HG02623 (cell line): ENCODE results near the gene IHH.

Experiments
- ATAC-seq: cut with Tn5 transposase; IDR thresholded peaks from one replicate; pipeline ENCODE4 v1.9.1; 2021; ENCODE audit warnings: moderate library complexity; ENCODE audit not compliant: unreplicated experiment

Gene IHH

DNA sequence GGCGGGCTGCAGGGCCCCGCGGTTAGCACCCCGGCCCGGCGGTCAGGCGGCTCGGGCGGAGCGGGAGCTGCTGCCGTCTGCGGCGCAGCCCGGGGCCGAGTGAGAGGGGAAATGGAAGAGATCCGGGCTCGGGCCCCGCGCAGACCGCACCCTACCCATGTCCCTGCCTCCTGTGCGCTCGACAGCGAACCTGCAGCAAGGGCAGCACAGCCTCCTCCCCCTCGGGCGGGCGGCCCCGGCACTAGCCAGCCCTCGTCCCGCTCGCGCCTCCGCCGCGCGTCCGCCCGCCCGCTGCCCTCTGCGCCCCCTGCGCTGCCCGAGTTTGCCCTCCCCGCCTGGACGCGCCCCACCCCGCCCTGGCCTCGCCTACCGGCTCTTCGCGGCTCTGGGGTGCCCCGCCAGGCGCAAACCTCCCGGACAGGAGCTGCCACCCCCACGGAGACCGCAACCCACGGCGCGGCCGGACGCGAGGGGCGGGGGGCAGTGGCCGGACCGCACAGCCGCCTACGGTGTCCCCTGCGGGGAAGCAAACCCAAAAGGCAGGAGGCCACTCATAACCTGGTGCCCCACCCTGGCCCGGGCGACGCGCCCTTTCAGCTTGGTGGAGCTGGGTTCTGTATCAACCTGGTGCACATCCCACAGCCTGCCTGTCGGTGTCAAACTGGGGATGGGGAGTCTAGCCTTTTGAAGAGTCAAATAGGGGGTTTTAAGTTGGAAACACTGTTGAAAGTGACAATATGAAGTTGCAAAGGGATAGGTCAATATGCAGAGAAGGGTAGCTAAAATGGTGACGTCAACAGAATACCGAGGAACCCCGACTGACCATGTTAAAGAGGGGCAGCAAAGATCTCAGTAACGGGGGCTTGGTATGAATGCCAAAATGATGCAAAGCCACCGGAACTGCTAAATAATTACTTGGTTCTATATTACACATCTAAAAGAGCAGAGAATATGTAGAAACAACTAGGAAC, at the start of gene IHH:
IHH (minus strand) TSS at position 101 of the 971 bp plus-strand sequence. CDS start 454 bp downstream, outside the sequence.
- ATAC-seq = no peak

DNA sequence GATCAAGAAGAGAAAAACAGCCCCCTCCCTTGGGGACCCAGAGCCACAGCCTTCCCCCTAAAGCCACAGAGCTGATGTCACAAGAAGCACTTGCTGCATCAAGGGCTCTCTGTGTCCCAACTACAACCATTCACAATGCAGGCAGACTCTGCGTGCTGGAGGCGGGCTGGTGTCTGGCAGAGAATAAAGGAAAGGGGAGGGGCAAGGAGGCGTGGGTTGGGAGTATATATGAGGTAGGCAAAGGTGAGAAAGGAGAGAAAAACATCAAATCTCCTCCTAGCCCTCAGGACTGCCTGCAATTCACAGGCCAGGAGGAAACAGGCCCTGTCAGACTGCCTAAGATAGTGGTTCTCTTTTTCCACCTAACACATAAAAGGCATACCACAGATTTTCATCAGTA, 48.8 kb upstream of the IHH start:
- ATAC-seq = no peak

GRCh38 chr2:219107758-219108157, 47.0 kb upstream of the IHH start:
- no peak for ATAC-seq

- ATAC-seq = no peak
Observed at GRCh38 chr2:219106251-219106650, 45.5 kb upstream of the IHH start.

GRCh38 chr2:219104107-219105035, 43.6 kb upstream of the IHH start:
- no peak for ATAC-seq

DNA sequence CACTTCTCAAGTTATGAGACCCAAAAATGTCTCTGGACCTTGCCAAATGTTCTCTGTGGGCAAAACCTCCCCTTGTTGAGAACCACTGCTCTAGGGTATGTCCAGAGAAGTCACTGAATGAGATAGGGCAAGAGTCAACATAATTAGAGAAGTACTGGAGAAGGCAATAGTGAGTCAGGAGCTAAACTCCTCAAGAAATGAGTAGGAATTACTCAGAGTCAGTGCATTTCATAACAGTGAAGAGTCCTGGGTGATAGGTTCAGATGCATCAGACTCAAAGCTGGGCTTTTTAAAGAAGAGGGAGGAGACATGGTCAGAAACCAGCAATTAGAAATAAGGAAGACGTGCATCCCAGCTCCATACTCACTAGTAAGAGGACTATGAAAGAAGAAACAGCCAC, 38.6 kb upstream of the IHH start:
- no peak for ATAC-seq

- no peak for ATAC-seq
Observed at GRCh38 chr2:219095406-219095935, 34.8 kb upstream of the IHH start.

DNA sequence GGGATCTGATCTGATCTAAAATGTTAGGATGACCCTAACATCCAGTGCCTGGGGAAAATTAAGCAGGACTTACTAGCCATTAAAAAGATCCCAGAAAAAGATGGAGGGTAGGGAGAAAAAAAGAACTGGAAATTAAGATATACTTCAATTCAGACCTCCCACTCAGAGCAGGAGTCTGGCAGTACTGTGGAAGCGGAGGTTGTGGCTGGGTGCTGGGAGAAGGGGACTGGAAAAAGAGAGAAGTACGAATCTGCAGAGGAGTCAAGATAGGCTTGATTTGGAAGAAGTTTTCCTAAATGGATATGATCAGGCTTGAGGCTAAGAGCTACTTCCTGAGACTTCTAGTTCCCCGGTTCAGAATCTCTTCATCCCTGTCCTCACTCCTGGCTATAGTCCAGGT, 33.5 kb upstream of the IHH start:
- no peak for ATAC-seq

DNA sequence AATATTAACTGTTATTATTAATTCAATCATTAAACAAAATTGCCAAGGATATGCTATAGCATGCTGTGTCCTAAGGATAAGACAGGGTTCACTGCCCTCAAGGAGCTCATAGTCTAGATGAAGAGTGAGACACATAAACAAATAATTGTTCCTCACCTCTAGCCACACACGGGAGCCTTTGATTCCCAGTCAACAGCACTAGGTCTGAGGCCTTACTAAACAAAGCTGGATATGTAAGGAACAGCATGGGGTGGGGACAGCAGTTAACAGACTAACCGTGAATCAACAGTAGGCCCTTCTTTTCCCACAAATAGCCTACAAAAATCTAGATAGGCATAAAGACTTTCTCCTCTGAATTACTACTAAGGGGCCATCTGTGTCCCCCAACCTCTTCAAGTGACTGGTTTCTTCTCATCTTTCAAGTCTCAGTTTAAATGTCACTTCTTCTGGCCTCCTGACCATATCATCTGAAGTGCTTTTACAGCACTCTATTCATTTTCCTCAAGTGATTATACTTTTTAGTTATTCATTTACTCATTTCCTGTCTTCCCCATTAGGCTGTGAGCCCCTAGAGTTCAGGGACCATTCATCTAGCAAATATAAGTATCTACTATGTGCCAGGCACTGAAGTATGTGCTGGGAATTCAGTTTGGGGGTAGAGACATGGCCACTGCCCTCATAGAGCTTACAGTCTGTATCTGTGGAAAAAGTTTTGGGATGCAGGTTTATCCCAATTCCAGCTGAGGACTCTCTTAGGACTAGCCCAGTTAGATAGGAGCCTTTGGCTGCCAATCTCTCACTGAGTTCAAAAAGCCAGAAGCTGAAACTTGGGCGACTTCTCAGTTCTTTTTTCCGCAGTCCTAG, 29.9 kb upstream of the IHH start:
- no peak for ATAC-seq

DNA sequence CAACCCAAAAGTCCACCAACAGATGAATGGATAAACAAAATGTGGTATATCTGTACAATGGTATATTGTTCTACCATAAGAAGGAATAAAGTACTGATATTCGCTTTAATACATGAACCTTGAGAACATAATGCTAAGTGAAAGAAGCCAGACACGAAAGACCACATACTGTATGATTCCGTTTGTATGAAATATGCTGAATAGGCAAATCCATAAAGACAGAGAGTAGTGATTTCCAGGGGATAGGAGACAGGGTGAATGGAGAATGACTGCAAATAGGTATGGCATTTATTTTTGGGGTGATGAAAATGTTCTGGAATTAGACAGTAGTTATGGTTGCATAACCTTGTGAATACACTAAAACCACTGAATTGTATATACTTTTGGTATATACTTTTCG, 28.6 kb upstream of the IHH start:
- ATAC-seq = no peak

GRCh38 chr2:219087848-219088247, 27.1 kb upstream of the IHH start:
- ATAC-seq = no peak

- no peak for ATAC-seq
Observed at GRCh38 chr2:219087361-219087760, 26.6 kb upstream of the IHH start.

DNA sequence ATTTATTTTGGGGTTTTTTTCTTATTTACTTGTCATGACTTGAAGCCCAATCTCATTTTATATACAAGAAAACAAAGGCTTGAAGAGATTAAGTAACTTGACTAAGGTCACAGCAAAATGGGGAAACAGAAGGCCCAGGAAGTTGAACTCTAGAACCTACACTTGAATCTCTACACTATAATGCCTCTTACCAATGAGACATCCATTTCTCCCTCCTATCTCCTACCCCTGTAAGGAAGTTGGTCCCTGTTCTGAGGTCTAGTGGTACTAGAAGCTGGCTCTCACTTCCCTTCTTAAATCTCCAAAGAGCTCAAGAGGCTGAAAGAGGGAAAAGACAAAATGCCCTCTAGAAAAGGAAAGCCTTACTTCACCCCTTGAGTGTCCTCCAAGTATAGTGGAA, 25.5 kb upstream of the IHH start:
- no peak for ATAC-seq

DNA sequence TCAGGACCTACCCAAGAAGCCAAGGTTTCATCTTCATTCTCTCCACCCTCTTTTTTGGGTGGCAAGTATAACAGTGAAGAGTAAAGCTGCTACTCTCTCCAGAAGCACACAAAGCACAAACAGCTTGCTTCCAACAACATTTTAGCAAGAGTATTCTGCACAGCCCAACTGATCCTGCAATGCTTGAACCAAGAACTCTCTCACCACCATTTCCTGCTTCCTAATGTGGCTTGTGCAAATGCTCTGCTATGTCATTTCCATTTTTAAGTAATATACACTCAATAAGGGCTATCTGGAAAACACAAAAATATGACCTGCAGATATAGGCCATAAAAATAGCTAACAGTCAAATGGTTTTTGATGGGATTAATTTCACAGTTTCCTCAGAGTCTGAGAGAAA, 24.1 kb upstream of the IHH start:
- ATAC-seq = no peak

DNA sequence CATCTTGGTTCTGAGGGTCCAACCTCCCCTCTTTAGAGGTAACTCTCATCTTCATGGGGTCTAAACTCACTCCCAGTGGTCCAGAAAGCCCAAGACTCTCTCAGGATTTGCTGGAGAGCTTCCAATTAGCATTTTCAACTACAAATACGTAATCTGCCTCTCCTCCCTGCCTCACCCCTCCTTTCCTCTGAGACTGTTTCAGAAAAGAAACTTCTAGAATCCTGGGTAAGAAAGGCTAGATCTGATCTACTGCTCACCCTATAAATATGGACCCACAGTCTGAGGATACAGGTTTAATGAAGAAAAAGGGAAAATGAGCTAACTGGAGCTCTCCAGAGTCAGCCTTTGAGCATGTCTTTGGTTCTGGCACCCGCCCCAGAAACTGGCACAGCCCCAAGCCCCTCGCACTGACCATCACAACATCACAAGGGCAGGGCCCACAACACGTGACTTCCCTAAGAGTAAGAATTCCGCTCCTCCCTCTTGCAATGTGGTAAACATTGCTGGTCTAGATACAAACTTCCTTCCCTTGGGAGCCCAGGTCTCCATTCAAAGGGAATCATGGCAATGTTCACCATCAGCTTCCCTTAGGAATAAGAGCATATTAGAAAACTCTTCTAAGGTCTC, 21.7 kb upstream of the IHH start:
- no peak for ATAC-seq

- ATAC-seq = no peak
Observed at GRCh38 chr2:219081701-219082331, 21.1 kb upstream of the IHH start.

DNA sequence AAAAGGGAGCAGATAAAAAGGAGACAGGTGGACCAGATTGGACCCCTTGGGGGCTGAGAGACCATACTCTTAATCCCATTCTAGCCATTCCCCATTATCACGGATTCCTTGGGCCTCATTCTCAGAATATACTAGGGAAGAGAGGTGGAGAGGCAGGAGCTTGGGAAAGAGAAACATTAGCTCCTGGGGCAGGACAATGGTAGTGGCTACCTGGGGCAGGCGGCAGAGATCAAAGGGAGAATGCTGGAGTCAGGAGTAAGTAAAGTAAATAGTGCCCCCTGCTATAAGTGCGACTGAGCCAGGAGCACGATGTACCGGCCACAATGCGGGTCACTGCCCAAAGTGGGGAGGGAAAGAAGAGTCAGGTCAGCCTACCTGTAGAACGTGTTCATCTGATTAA, 20.4 kb upstream of the IHH start:
- ATAC-seq = no peak

GRCh38 chr2:219079417-219079816, 18.7 kb upstream of the IHH start:
- ATAC-seq = no peak

DNA sequence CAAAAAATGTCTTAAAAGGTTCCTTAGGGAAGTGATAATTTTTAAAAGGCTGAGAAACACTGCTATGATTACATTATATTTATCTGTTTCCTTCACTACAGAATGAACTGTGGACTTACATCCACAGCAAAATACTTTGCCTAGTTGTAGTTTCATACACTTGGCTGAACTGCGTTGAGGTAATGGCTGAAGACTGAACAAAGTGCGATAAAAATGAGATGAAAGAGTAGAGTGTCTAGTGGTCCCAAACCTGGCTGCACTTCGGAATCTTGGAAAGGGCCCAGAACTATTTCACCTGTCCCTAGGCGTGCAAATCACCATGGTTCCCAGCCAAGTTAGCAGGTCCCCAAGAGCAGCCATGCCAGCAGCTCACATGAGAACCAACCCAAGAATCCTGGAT, 18.2 kb upstream of the IHH start:
- no peak for ATAC-seq

- ATAC-seq = no peak
Observed at GRCh38 chr2:219078126-219078525, 17.4 kb upstream of the IHH start.
